Esophagus (tissue), 2 donors: ENCODE measurements around the gene CCDC12. TPM values are rescaled to one million over a fixed set of nuclear protein-coding genes. Genes with fewer than 3 reads are reported as not detected.
A peak's percentile ranks its signal among the peaks of the same experiment; 100 is the strongest.

ENCODE experiments used
- H3K27ac ChIP-seq, 2 donors: one replicate each; pipeline ENCODE4 v1.5.1; 2013; ENCODE audit warnings: low read depth in 2 of 2, mild to moderate bottlenecking in 2 of 2, inconsistent platforms in 1 of 2, low read length in 1 of 2, moderate library complexity in 1 of 2
- H3K27me3 ChIP-seq, 2 donors: one replicate each; pipeline ENCODE4 v1.6.1; 2013; ENCODE audit warnings: low read length in 2 of 2, control low read depth in 1 of 2, mild to moderate bottlenecking in 1 of 2; ENCODE audit not compliant: insufficient read depth in 2 of 2, control insufficient read depth in 1 of 2
- H3K36me3 ChIP-seq, 2 donors: one replicate each; pipeline ENCODE4 v1.6.1; 2013; ENCODE audit warnings: low read length in 1 of 2; ENCODE audit not compliant: control insufficient read depth in 2 of 2, insufficient read depth in 2 of 2
- H3K4me1 ChIP-seq, 2 donors: one replicate each; pipeline ENCODE4 v1.6.1; 2013; ENCODE audit warnings: low read length in 1 of 2; ENCODE audit not compliant: control insufficient read depth in 2 of 2, insufficient read depth in 2 of 2
- H3K4me3 ChIP-seq, 2 donors: one replicate each; pipeline ENCODE4 v1.5.1; 2013; ENCODE audit warnings: low read length in 2 of 2, mild to moderate bottlenecking in 2 of 2, low read depth in 1 of 2, moderate library complexity in 1 of 2
- H3K9me3 ChIP-seq, 2 donors: one replicate each; pipeline ENCODE4 v1.6.1; 2013; ENCODE audit warnings: mild to moderate bottlenecking in 2 of 2, low read depth in 1 of 2, low read length in 1 of 2, moderate library complexity in 1 of 2; ENCODE audit not compliant: control insufficient read depth in 2 of 2, insufficient read depth in 1 of 2
- WGBS, 2 donors: extraction: QIAGEN DNeasy Blood & Tissue Kit; methylation state at CpG; one replicate each; pipeline ENCODE4 v1.1.7; 2013; 5-methylcytosine and 5-hydroxymethylcytosine counted together
- polyA plus RNA-seq, 2 donors: library from polyadenylated mRNA; stranded (reverse); fragments of 200-250 nt; gene quantifications; one replicate each; pipeline ENCODE4 v1.2.3, GENCODE V29; 2013
- donor health status: healthy with polysubstance abuse.
- donor health status: Bipolar disorder and iron deficiency.

The CCDC12 gene
- polyA plus RNA-seq, 2 donors: 82.5 to 90.1 TPM

DNA sequence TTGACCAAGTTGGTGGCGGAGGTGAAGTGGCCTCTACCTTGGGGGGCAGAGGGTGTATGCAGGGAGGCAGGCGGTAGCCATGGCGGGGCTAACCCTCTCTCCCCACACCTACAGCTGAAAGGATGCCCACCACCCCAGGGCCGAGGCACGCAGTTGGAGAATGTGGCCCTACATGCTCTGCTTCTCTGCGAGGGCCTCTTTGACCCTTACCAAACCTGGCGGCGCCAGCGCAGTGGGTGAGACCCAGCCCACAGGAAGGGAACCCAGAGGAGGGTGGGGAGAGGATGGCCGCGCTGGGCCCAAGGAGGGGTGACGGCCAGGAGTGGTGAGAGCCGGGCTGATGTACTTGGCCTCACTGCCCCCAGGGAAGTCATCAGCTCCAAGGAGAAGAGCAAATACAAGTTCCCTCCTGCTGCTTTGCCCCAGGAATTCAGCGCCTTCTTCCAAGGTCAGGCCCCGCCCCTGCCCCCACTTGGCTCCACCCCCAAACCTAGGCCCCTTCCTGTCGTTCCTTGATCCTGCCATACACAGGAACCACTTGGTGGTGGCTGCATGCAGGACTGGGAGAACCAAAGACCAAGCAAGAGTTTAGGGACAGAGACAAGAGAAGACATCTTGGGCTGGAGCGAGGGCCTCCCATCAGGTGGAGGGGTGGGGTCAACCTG is 12.7 kb upstream of the CCDC12 start:
- peaks cover 15 to 40% of the 10 kb centered on the region in 2 donors for H3K4me1 ChIP-seq
- peak overlapping the region in 1 of 2 donors; percentile 94 for H3K27ac ChIP-seq
- H3K27me3 ChIP-seq: no peaks in the 10 kb centered on the region
- peaks cover 12 to 65% of the 10 kb centered on the region in 2 donors for H3K36me3 ChIP-seq
- H3K4me3 ChIP-seq: no peak overlapping the region
- H3K9me3 ChIP-seq: no peaks in the 10 kb centered on the region
- WGBS, 2 donors: 86 to 87% methylated on average over 17 of the region's 17 CpGs

DNA sequence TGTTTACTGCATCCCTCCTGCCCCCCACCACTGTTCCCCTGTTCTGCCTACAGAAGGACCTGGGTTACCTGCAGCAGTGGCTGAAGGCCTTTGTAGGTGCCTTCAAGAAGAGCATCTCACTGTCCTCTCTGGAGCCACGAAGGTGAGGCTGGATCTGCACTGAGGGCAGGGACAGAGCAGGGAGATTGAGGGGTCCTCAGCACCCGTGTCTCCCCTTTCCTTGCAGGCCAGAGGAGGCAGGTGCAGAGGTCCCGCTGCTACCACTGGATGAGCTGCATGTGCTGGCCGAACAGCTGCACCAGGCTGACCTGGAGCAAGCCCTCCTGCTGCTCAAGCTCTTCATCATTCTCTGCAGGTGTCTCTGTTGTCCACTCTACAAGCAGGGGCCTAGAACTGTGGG is 12.1 kb upstream of the CCDC12 start:
- H3K4me1 ChIP-seq: peaks cover 15 to 41% of the 10 kb centered on the region in 2 donors
- no peaks in the 10 kb centered on the region for H3K27me3 ChIP-seq
- H3K36me3 ChIP-seq: peaks cover 12 to 60% of the 10 kb centered on the region in 2 donors
- no peaks in the 10 kb centered on the region for H3K9me3 ChIP-seq
- 92 to 94% methylated on average over 4 of the region's 4 CpGs for WGBS, 2 donors
- H3K27ac ChIP-seq: peak overlapping the region in 1 of 2 donors; percentile 94
- H3K4me3 ChIP-seq: no peak overlapping the region

DNA sequence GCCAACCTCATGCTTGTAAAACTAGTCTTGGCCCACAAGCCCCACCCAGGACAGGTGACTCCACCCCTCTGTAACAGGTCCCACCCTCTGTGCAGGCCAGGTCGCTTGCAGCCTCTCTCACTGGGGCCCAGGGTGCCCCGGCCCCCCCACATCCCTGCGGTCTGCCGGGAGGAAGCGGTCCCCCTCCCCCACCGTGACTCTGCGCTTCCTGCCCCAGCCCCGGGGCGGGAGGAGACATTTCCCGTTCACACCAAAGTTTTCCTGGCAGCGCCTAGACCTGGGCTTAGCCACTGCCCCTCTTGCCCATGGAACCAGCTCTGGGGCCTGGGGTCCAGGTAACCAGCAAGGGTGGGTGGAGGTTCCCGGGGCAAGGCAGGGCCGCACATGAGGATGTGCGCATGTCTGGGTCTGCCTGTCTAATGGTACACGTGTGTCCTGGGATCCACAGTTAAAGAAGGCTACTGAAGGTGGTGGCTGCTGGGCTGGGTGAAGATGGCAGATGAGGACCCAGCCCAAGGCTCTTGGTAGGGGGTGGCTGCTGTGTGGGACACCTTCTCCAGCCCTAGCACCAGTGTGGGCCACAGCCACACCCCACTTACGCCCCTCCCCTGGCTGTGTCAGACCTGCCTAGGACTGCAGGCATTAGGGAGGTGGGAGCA is 11.3 kb upstream of the CCDC12 start:
- no peaks in the 10 kb centered on the region for H3K27me3 ChIP-seq
- H3K4me3 ChIP-seq: peak overlapping the region in 1 of 2 donors; percentile 0
- WGBS, 2 donors: 50 to 54% methylated on average over 16 of the region's 16 CpGs
- H3K9me3 ChIP-seq: no peaks in the 10 kb centered on the region
- H3K27ac ChIP-seq: peak overlapping the region; percentile 90 to 94
- H3K36me3 ChIP-seq: peaks cover 12 to 54% of the 10 kb centered on the region in 2 donors
- H3K4me1 ChIP-seq: peaks cover 16 to 44% of the 10 kb centered on the region in 2 donors

DNA sequence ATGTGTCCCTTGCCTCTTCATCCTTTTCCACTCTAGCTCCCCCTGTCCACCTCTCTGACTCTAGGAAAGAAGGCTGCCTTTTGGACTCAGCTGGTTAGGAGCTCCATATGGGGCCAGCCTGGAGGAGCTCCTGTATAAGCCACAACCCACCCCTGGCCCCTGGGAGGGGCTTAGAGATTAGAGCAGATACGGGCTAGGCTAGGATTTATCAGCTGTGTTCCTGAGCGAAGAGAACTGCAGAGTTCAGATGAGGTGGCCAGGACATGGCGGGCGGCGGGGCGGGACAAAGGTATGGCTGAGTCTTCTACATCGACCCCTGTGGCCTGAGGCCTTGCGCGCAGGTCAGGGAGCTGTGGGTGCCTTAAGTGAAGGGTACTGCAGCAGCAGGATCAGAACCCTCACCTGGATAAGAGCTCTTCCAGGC is 10.8 kb upstream of the CCDC12 start:
- no peak overlapping the region for H3K4me3 ChIP-seq
- H3K9me3 ChIP-seq: no peaks in the 10 kb centered on the region
- H3K36me3 ChIP-seq: peaks cover 12 to 50% of the 10 kb centered on the region in 2 donors
- H3K27me3 ChIP-seq: no peaks in the 10 kb centered on the region
- H3K4me1 ChIP-seq: peaks cover 18 to 49% of the 10 kb centered on the region in 2 donors
- 69 to 77% methylated on average over 9 of the region's 9 CpGs for WGBS, 2 donors
- peak overlapping the region; percentile 90 to 94 for H3K27ac ChIP-seq

DNA sequence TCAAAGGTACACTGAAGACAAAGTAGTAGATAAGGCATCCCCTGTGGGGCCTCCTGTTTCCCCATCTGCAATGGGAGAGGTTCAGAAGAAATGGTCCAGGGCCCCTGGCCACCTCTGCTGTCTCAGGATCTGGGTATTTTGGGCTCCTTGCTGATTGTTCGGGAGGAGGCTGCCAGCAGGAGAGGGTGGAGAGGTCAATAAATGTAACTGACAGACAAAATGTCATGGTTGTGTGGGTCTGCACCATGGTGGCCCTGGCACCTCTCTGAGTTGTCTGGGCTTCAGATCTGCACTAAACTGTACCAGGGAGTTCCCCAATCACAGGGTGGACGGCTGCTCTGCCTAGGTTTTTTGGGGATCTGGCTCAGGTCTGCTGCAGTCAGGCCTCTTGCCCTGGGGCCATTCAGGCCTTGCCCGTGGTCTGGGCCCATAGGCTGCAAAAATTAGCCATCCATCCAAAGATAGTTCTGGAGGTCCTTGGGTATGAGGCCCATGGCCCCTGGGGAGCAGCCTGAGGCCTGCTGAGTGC is 10.3 kb upstream of the CCDC12 start:
- Histone ChIP-seq H3K4me1 (peaks cover 18 to 49% of the 10 kb centered on the region in 2 donors), H3K9me3 (no peaks in the 10 kb centered on the region), H3K4me3 (no peak overlapping the region), H3K27me3 (no peaks in the 10 kb centered on the region), H3K27ac (peak overlapping the region; percentile 90 to 94), H3K36me3 (peaks cover 9 to 46% of the 10 kb centered on the region in 2 donors)
- 81 to 82% methylated on average over 3 of the region's 3 CpGs for WGBS, 2 donors

DNA sequence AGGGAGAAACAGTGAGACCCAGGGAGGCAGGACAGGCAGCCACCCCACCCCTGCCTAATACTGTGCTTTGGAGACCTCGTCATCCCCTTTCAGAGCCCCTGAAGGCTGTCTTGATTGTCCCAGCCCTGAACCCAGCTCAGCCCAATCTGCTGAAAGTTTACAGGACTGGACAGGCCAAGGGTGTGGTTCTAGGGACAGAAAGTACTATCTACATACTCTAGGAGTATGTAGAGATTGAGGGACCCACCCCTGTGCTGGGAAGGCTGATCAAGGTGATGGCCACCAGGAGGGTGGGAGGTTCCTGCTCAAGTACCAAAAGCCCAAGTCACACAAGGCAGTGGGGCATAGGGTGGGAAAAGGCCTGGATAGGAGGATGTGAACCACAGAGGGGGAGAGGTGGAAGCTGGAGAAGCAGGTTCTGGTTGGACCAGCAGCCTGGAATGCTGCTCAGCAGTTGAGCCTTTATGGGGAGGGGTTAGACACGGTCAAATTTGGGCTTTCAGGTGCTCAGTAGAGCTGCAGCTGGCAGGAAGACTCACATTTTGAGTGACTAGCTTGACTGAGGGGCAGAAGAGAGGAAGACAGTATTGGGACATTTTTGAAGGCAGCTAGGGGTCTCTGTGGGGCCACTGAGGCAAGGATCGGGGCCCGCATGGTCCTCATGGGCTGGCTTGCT is 9.6 kb upstream of the CCDC12 start:
- Histone ChIP-seq H3K4me3 (peak overlapping the region in 1 of 2 donors; percentile 3), H3K27me3 (no peaks in the 10 kb centered on the region), H3K9me3 (no peaks in the 10 kb centered on the region), H3K4me1 (peaks cover 18 to 53% of the 10 kb centered on the region in 2 donors), H3K36me3 (peaks cover 4 to 40% of the 10 kb centered on the region in 2 donors), H3K27ac (peak overlapping the region; percentile 90 to 94)
- 76 to 83% methylated on average over 4 of the region's 4 CpGs for WGBS, 2 donors

DNA sequence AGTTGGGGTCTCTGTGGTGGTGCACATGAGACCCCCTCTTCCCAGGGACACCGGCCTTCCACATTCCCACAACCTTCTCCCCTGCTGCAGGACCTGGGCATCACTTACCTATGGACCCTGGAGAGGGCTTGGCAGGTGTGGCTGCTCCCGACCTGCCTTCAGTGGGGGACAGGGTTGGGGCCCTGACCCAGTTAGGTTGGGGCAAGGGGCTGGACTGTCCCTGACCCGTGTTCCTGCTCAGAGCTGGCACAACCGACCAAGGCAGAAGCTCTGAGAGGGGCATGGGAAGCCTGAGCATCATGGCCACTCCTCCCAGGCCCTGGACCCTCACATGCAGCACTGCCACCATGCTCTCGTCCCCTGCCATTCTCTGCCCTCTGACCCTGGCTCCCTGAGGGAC is 9.0 kb upstream of the CCDC12 start:
- 89 to 90% methylated on average over 5 of the region's 5 CpGs for WGBS, 2 donors
- Histone ChIP-seq H3K36me3 (peaks cover 0 to 34% of the 10 kb centered on the region in 2 donors), H3K27ac (peak overlapping the region; percentile 90 to 94), H3K27me3 (no peaks in the 10 kb centered on the region), H3K9me3 (no peaks in the 10 kb centered on the region), H3K4me1 (peaks cover 18 to 58% of the 10 kb centered on the region in 2 donors), H3K4me3 (no peak overlapping the region)

DNA sequence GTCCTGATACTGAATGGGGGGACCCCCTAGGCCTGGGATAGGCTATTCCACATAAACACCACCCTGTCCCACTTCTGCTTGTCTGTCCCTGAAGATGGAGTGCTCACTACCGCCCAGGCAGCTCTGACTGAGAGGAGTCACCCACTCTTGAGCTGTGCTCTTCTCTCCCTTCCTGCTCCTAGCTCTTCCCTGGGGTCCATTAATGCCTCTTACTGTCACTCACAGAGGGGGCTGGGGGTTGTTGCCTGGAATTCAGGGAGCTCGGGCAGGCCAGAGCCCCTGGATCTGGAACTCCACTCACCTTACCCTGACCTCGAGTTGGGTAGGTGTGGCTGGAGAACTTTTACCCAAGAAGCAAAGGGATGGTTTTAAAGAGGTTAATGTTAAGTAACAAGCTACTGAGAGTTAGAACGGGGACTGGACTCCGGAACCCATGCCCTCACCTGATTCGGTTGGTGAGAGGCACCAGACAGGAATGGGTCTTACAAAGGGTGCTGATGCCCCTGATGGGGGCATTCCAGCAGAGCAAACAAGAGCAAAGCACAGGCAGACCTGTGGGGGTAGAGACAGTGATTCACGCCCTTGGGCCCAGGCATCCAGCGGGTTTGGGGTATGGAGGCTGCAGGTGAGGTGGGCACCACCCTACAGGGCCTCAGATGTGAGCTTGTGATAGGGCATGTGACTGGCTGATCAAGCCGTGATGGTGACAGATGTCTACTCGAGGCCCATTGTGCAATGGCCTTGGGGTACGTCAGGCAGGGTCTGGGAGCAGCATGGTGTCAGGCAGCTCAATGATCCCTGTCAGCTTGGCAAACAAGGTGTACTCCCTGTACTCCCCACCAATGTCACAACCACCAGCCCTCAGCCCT is 8.3 kb upstream of the CCDC12 start:
- 83 to 84% methylated on average over 11 of the region's 11 CpGs for WGBS, 2 donors
- H3K4me3 ChIP-seq: no peak overlapping the region
- no peaks in the 10 kb centered on the region for H3K9me3 ChIP-seq
- peak overlapping the region; percentile 90 to 94 for H3K27ac ChIP-seq
- H3K4me1 ChIP-seq: peaks cover 18 to 62% of the 10 kb centered on the region in 2 donors
- peaks cover 0 to 27% of the 10 kb centered on the region in 2 donors for H3K36me3 ChIP-seq
- no peaks in the 10 kb centered on the region for H3K27me3 ChIP-seq

DNA sequence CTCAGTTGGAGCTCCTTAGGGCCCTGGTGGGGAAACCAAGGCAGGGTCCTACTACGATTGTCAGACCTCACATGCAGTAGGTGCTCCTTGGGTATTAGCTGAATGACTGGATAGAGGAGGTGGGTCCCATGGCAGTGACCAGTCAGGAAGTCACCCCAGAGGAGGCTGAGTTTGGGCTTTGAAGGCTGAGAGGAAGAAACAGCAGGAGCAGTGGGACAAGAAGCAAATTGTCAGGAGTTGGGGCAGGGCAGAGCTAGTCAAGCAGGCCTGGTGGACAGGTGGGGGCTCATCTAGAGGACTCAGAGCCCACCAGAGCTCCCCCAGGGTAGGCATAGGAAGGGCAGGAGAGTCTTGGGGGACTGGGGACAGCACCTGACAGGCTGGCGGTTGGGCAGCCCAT is 6.0 kb upstream of the CCDC12 start:
- Histone ChIP-seq H3K36me3 (peaks cover 0 to 10% of the 10 kb centered on the region in 2 donors), H3K4me1 (peaks cover 16 to 56% of the 10 kb centered on the region in 2 donors), H3K9me3 (no peaks in the 10 kb centered on the region), H3K27ac (peak overlapping the region; percentile 91 to 98), H3K4me3 (peak overlapping the region in 1 of 2 donors; percentile 44), H3K27me3 (no peaks in the 10 kb centered on the region)
- 72 to 77% methylated on average over 2 of the region's 2 CpGs for WGBS, 2 donors
